ENCODE data around the gene LCP2.
A peak's percentile ranks its signal among the peaks of the same experiment; 100 is the strongest.

Gene LCP2

DNA sequence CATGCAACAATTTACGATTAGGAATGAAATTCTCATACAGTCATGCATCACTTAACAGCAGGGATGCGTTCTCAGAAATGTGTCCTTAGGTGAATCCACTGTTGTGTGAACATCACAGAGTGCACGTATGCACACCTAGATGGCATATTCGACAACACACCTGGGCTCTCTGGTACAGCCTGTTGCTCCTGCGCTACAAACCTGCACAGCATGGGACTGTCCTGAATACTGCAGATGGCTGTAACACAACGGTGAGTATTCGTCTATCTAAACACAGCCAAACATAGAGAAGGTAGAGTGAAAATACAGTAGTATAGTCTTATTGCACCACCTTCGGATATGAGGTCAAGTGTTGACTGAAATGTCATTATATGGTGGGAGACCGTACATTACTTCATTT, 44.0 kb upstream of the LCP2 start:
- no peak for TF ChIP-seq CTCF (IDR thresholded peaks at IDR 0.05; ENCODE audit: unreplicated experiment in 3 of 3)
- Mint-ChIP-seq H3K27ac (no peak overlapping the region), H3K4me3 (no peak overlapping the region), H3K4me1 (no peaks in the 10 kb centered on the region), H3K9me3 (peaks cover 9% of the 10 kb centered on the region), H3K27me3 (ENCODE audit: low read depth) (peaks cover 5% of the 10 kb centered on the region), H3K36me3 (ENCODE audit: low read depth) (no peaks in the 10 kb centered on the region)

DNA sequence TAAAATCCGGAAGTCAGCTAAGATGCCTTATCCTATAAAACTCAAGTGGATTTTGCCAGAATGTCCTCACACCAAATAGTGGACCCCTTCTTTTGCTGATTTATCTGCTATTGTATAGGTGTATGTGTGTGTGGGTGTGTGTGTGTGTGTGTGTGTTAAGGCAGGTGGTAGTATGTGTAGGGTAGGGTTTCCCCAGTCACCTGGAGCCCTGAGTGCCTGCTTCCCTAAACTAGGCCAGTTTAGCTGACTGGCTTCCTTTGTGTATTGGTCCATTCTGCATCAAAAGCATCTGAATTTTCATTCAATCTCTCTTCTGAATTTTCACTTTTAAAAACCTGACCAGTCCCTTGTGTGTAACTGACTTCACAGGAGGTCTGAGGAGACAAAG, 42.2 kb upstream of the LCP2 start:
- no peak overlapping the region for H3K4me3 Mint-ChIP-seq
- H3K27me3 Mint-ChIP-seq (ENCODE audit: low read depth), result peaks cover 8% of the 10 kb centered on the region
- no peaks in the 10 kb centered on the region for H3K4me1 Mint-ChIP-seq
- TF ChIP-seq CTCF (IDR thresholded peaks at IDR 0.05; ENCODE audit: unreplicated experiment in 3 of 3), result no peak
- H3K36me3 Mint-ChIP-seq (ENCODE audit: low read depth), result no peaks in the 10 kb centered on the region
- H3K27ac Mint-ChIP-seq, result peak overlapping the region in 2 of 3 experiments; percentile 9 to 14
- H3K9me3 Mint-ChIP-seq, result peaks cover 9% of the 10 kb centered on the region

- peak overlapping the region in 2 of 3 experiments; percentile 9 to 14 for H3K27ac Mint-ChIP-seq
- no peak for TF ChIP-seq CTCF (IDR thresholded peaks at IDR 0.05; ENCODE audit: unreplicated experiment in 3 of 3)
- peaks cover 4% of the 10 kb centered on the region for H3K9me3 Mint-ChIP-seq
These were observed 41.6 kb upstream of the LCP2 start for GRCh38 chr5:170338933-170339779.

GRCh38 chr5:170338291-170338690, 40.7 kb upstream of the LCP2 start:
- no peaks in the 10 kb centered on the region for H3K36me3 Mint-ChIP-seq (ENCODE audit: low read depth)
- no peak for TF ChIP-seq CTCF (IDR thresholded peaks at IDR 0.05; ENCODE audit: unreplicated experiment in 3 of 3)
- H3K4me3 Mint-ChIP-seq, result no peak overlapping the region
- peaks cover 4% of the 10 kb centered on the region for H3K9me3 Mint-ChIP-seq
- H3K27me3 Mint-ChIP-seq (ENCODE audit: low read depth), result peaks cover 5% of the 10 kb centered on the region
- H3K27ac Mint-ChIP-seq, result no peak overlapping the region
- peaks cover 3% of the 10 kb centered on the region for H3K4me1 Mint-ChIP-seq

More at GRCh38 chr5:170338933-170339779, 41.6 kb upstream of the LCP2 start:
- H3K4me3 Mint-ChIP-seq, result no peak overlapping the region
- H3K4me1 Mint-ChIP-seq, result no peaks in the 10 kb centered on the region
- H3K36me3 Mint-ChIP-seq (ENCODE audit: low read depth), result no peaks in the 10 kb centered on the region
- H3K27me3 Mint-ChIP-seq (ENCODE audit: low read depth), result peaks cover 5% of the 10 kb centered on the region

GRCh38 chr5:170337045-170337733, 39.6 kb upstream of the LCP2 start:
- peaks cover 5% of the 10 kb centered on the region for H3K27me3 Mint-ChIP-seq (ENCODE audit: low read depth)

More at GRCh38 chr5:170337045-170337733, 39.6 kb upstream of the LCP2 start:
- Mint-ChIP-seq H3K4me1 (peaks cover 5% of the 10 kb centered on the region), H3K9me3 (peaks cover 4% of the 10 kb centered on the region), H3K4me3 (no peak overlapping the region), H3K36me3 (ENCODE audit: low read depth) (no peaks in the 10 kb centered on the region), H3K27ac (no peak overlapping the region)
- TF ChIP-seq CTCF (IDR thresholded peaks at IDR 0.05; ENCODE audit: unreplicated experiment in 3 of 3), result no peak
